WTC11 (cell line): ENCODE results near the gene ASB1. TPM values are rescaled to one million over a fixed set of nuclear protein-coding genes. Genes with fewer than 3 reads are reported as not detected.

Source experiments
- ATAC-seq: fragments of 200-7000 bp; cut with Tn5 transposase; 2 replicates; pipeline ENCODE4 v1.10.0; 2021; ENCODE audit warnings: mild to moderate bottlenecking, moderate library complexity
- CTCF ChIA-PET: fragments of 300-600 bp; sonication (Branson Sonifier 250); formaldehyde crosslinking; loops from one replicate; lab custom pipeline; 2021; ENCODE audit warnings: antibody characterized with exemption; lab: Charles Lee
- POLR2A ChIA-PET: fragments of 350-600 bp; sonication (Branson Sonifier 250); formaldehyde crosslinking; loops from one replicate; lab custom pipeline; 2021; ENCODE audit warnings: antibody characterized with exemption; lab: Charles Lee
- DNase-seq: peaks from one replicate; pipeline ENCODE4 v3.0.0; 2021; ENCODE audit warnings: low spot score
- H3K27ac Mint-ChIP-seq: 2 replicates; pipeline ENCODE4 v1.8.0; 2021; ENCODE audit warnings: mixed read lengths
- H3K27me3 Mint-ChIP-seq: 2 replicates; pipeline ENCODE4 v1.8.0; 2021; ENCODE audit warnings: low read depth, mild to moderate bottlenecking, moderate library complexity, mixed read lengths
- H3K36me3 Mint-ChIP-seq: 2 replicates; pipeline ENCODE4 v1.8.0; 2021; ENCODE audit warnings: mixed read lengths
- H3K4me1 Mint-ChIP-seq: 2 replicates; pipeline ENCODE4 v1.8.0; 2022; ENCODE audit warnings: mixed read lengths
- H3K4me3 Mint-ChIP-seq: 2 replicates; pipeline ENCODE4 v1.8.0; 2021; ENCODE audit warnings: mild to moderate bottlenecking, moderate library complexity, mixed read lengths
- H3K9me3 Mint-ChIP-seq: 2 replicates; pipeline ENCODE4 v1.8.0; 2021; ENCODE audit warnings: mixed read lengths
- CREM ChIP-seq: sonication (generic); formaldehyde crosslinking; IDR thresholded peaks from 2 replicates; pipeline ENCODE4 v1.8.1; 2022; ENCODE audit warnings: mild to moderate bottlenecking, missing genetic modification reagents, moderate library complexity
- ELF4 ChIP-seq: sonication (generic); formaldehyde crosslinking; IDR thresholded peaks from 2 replicates; pipeline ENCODE4 v1.8.1; 2022; ENCODE audit warnings: low read depth, mild to moderate bottlenecking, moderate library complexity, missing genetic modification reagents
- ESRRA ChIP-seq: sonication (generic); formaldehyde crosslinking; IDR thresholded peaks from 2 replicates; pipeline ENCODE4 v1.8.1; 2022; ENCODE audit warnings: mild to moderate bottlenecking, missing genetic modification reagents, borderline replicate concordance
- HMGA2 ChIP-seq: fragments of 250-450 bp; sonication (Bioruptor Pico); IDR thresholded peaks from 2 replicates; pipeline ENCODE4 v1.4.0; 2021; ENCODE audit warnings: mild to moderate bottlenecking, moderate library complexity
- KAT7 ChIP-seq: sonication (generic); formaldehyde crosslinking; IDR thresholded peaks from 2 replicates; pipeline ENCODE4 v1.8.1; 2023; ENCODE audit warnings: missing genetic modification reagents, mild to moderate bottlenecking, borderline replicate concordance
- MYBL2 ChIP-seq: sonication (generic); formaldehyde crosslinking; IDR thresholded peaks from 2 replicates; pipeline ENCODE4 v1.8.1; 2023; ENCODE audit warnings: mild to moderate bottlenecking, moderate library complexity, missing genetic modification reagents
- NFYB ChIP-seq: sonication (generic); formaldehyde crosslinking; conservative IDR thresholded peaks from 2 replicates; pipeline ENCODE4 v1.8.0; 2022; ENCODE audit warnings: low read depth, missing genetic modification reagents
- NR2C2 ChIP-seq: sonication (generic); formaldehyde crosslinking; IDR thresholded peaks from 2 replicates; pipeline ENCODE4 v1.8.0; 2022; ENCODE audit warnings: mild to moderate bottlenecking, missing genetic modification reagents
- OVOL2 ChIP-seq: fragments of 250-450 bp; sonication (Bioruptor Pico); IDR thresholded peaks from 2 replicates; pipeline ENCODE4 v1.9.0; 2021; ENCODE audit warnings: mild to moderate bottlenecking, borderline replicate concordance
- SMAD3 ChIP-seq: sonication (generic); formaldehyde crosslinking; IDR thresholded peaks from 2 replicates; pipeline ENCODE4 v1.8.0; 2022; ENCODE audit warnings: missing genetic modification reagents, mild to moderate bottlenecking, borderline replicate concordance
- total RNA-seq: library from RNA; stranded (reverse); gene quantifications from 3 replicates; pipeline ENCODE4 v1.2.3, GENCODE V29; 2021
- TF ChIP-seq, protein P1 (sequence below): sonication (generic); formaldehyde crosslinking; IDR thresholded peaks from 2 replicates; pipeline ENCODE4 v1.8.0; 2022; ENCODE audit warnings: mild to moderate bottlenecking, missing genetic modification reagents
- TF ChIP-seq, protein P2 (sequence below): sonication (generic); formaldehyde crosslinking; IDR thresholded peaks from 2 replicates; pipeline ENCODE4 v1.8.1; 2023; ENCODE audit warnings: mild to moderate bottlenecking, missing genetic modification reagents, borderline replicate concordance
- TF ChIP-seq, protein P3 (sequence below): fragments of 200-600 bp; IDR thresholded peaks from 2 replicates; pipeline ENCODE4 v1.8.0; 2022; ENCODE audit warnings: antibody characterized with exemption
- TF ChIP-seq, protein P4 (sequence below): fragments of 250-450 bp; sonication (Bioruptor Pico); conservative IDR thresholded peaks from 2 replicates; pipeline ENCODE4 v1.9.0; 2021; ENCODE audit warnings: mild to moderate bottlenecking
- TF ChIP-seq, protein P5 (sequence below): sonication (generic); formaldehyde crosslinking; IDR thresholded peaks from 2 replicates; pipeline ENCODE4 v1.8.0; 2023; ENCODE audit warnings: missing genetic modification reagents
- TF ChIP-seq, protein P6 (sequence below): sonication (generic); formaldehyde crosslinking; IDR thresholded peaks from 2 replicates; pipeline ENCODE4 v1.8.1; 2022; ENCODE audit warnings: low read depth, missing genetic modification reagents, borderline replicate concordance
- TF ChIP-seq, protein P7 (sequence below): sonication (generic); formaldehyde crosslinking; IDR thresholded peaks from 2 replicates; pipeline ENCODE4 v1.8.0; 2023; ENCODE audit warnings: missing genetic modification reagents, mild to moderate bottlenecking, borderline replicate concordance
- TF ChIP-seq, protein P8 (sequence below): sonication (generic); formaldehyde crosslinking; IDR thresholded peaks from 2 replicates; pipeline ENCODE4 v1.8.0; 2023; ENCODE audit warnings: mild to moderate bottlenecking, missing genetic modification reagents

The ASB1 gene
- total RNA-seq, 1 experiment from 2014 or later, result 43.9 TPM

DNA sequence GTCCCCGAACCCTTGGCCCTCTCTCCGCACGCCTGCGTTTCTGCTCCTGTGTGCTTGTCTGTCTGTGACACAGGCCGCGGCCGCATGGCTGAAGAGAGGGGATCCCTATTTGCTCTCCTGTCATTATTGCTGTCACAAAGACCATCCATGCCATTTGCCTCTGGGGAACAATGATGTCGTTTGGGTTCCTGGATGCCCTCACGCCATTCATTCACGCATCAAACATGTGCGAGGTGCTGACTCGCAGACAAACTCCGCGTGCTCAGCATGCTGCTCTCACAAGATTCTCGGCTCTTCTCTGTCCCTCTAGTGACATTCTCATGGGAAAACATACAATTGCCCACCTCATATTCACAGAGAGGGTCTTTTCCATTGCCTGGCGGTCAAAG is 67.8 kb downstream of the ASB1 start:
- no peak overlapping the region for H3K27ac Mint-ChIP-seq

More for the DNA sequence above, 67.8 kb downstream of the ASB1 start:
- Mint-ChIP-seq H3K36me3 (no peaks in the 10 kb centered on the region), H3K9me3 (no peaks in the 10 kb centered on the region), H3K4me3 (no peak overlapping the region), H3K27me3 (no peaks in the 10 kb centered on the region; the same call in 1 of the 2 replicates), H3K4me1 (no peaks in the 10 kb centered on the region)
- ATAC-seq (no peak), DNase-seq (no peak)
- POLR2A ChIA-PET, result no interaction called here
- CTCF ChIA-PET, result interaction anchor here (1.6 kb wide), 1 partner anchor 19 kb away, joined by 4 read pairs; no protein-coding TSS in a partner anchor
- TF ChIP-seq, protein P1, sequence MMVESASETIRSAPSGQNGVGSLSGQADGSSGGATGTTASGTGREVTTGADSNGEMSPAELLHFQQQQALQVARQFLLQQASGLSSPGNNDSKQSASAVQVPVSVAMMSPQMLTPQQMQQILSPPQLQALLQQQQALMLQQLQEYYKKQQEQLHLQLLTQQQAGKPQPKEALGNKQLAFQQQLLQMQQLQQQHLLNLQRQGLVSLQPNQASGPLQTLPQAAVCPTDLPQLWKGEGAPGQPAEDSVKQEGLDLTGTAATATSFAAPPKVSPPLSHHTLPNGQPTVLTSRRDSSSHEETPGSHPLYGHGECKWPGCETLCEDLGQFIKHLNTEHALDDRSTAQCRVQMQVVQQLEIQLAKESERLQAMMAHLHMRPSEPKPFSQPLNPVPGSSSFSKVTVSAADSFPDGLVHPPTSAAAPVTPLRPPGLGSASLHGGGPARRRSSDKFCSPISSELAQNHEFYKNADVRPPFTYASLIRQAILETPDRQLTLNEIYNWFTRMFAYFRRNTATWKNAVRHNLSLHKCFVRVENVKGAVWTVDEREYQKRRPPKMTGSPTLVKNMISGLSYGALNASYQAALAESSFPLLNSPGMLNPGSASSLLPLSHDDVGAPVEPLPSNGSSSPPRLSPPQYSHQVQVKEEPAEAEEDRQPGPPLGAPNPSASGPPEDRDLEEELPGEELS (CRISPR knock-in tag), result no peak
- TF ChIP-seq, protein P2, sequence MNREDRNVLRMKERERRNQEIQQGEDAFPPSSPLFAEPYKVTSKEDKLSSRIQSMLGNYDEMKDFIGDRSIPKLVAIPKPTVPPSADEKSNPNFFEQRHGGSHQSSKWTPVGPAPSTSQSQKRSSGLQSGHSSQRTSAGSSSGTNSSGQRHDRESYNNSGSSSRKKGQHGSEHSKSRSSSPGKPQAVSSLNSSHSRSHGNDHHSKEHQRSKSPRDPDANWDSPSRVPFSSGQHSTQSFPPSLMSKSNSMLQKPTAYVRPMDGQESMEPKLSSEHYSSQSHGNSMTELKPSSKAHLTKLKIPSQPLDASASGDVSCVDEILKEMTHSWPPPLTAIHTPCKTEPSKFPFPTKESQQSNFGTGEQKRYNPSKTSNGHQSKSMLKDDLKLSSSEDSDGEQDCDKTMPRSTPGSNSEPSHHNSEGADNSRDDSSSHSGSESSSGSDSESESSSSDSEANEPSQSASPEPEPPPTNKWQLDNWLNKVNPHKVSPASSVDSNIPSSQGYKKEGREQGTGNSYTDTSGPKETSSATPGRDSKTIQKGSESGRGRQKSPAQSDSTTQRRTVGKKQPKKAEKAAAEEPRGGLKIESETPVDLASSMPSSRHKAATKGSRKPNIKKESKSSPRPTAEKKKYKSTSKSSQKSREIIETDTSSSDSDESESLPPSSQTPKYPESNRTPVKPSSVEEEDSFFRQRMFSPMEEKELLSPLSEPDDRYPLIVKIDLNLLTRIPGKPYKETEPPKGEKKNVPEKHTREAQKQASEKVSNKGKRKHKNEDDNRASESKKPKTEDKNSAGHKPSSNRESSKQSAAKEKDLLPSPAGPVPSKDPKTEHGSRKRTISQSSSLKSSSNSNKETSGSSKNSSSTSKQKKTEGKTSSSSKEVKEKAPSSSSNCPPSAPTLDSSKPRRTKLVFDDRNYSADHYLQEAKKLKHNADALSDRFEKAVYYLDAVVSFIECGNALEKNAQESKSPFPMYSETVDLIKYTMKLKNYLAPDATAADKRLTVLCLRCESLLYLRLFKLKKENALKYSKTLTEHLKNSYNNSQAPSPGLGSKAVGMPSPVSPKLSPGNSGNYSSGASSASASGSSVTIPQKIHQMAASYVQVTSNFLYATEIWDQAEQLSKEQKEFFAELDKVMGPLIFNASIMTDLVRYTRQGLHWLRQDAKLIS, result no peak
- TF ChIP-seq, protein P3, sequence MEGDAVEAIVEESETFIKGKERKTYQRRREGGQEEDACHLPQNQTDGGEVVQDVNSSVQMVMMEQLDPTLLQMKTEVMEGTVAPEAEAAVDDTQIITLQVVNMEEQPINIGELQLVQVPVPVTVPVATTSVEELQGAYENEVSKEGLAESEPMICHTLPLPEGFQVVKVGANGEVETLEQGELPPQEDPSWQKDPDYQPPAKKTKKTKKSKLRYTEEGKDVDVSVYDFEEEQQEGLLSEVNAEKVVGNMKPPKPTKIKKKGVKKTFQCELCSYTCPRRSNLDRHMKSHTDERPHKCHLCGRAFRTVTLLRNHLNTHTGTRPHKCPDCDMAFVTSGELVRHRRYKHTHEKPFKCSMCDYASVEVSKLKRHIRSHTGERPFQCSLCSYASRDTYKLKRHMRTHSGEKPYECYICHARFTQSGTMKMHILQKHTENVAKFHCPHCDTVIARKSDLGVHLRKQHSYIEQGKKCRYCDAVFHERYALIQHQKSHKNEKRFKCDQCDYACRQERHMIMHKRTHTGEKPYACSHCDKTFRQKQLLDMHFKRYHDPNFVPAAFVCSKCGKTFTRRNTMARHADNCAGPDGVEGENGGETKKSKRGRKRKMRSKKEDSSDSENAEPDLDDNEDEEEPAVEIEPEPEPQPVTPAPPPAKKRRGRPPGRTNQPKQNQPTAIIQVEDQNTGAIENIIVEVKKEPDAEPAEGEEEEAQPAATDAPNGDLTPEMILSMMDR, result no peak
- TF ChIP-seq, protein P4, sequence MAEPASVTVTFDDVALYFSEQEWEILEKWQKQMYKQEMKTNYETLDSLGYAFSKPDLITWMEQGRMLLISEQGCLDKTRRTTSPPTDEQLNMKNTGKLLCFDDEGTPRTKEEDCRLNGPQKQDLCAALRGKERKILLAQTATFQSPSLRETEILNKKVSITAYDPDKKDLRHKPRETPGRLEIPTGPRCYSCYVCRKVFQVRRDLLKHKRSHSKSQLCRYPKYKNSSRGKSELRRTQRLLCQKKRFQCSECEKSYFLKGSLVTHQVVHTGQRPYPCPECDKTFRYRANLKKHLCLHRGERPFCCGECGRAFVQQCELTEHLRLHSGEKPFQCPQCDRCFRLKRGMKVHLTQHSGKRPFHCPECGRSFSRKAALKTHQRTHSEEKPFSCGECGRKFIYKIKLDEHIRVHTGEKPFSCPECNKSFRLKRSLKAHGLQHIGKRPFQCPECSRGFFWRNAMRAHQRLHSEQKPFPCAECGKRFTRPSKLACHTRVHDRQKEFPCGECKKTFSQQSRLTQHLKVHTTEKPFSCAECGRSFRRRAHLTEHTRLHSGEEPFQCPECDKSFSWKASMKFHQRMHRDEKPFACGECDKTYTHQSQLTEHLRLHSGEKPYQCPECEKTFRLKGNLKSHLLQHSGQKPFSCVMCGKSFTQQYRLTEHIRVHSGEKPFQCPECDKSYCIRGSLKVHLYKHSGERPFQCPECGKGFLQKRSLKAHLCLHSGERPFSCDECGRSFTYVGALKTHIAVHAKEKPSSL, result no peak
- TF ChIP-seq MYBL2 (CRISPR knock-in tag), result no peak
- TF ChIP-seq, protein P5, sequence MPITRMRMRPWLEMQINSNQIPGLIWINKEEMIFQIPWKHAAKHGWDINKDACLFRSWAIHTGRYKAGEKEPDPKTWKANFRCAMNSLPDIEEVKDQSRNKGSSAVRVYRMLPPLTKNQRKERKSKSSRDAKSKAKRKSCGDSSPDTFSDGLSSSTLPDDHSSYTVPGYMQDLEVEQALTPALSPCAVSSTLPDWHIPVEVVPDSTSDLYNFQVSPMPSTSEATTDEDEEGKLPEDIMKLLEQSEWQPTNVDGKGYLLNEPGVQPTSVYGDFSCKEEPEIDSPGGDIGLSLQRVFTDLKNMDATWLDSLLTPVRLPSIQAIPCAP (CRISPR knock-in tag), result no peak
- TF ChIP-seq ELF4 (CRISPR knock-in tag), result no peak
- TF ChIP-seq, protein P6, sequence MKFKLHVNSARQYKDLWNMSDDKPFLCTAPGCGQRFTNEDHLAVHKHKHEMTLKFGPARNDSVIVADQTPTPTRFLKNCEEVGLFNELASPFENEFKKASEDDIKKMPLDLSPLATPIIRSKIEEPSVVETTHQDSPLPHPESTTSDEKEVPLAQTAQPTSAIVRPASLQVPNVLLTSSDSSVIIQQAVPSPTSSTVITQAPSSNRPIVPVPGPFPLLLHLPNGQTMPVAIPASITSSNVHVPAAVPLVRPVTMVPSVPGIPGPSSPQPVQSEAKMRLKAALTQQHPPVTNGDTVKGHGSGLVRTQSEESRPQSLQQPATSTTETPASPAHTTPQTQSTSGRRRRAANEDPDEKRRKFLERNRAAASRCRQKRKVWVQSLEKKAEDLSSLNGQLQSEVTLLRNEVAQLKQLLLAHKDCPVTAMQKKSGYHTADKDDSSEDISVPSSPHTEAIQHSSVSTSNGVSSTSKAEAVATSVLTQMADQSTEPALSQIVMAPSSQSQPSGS (CRISPR knock-in tag), result no peak
- TF ChIP-seq, protein P7, sequence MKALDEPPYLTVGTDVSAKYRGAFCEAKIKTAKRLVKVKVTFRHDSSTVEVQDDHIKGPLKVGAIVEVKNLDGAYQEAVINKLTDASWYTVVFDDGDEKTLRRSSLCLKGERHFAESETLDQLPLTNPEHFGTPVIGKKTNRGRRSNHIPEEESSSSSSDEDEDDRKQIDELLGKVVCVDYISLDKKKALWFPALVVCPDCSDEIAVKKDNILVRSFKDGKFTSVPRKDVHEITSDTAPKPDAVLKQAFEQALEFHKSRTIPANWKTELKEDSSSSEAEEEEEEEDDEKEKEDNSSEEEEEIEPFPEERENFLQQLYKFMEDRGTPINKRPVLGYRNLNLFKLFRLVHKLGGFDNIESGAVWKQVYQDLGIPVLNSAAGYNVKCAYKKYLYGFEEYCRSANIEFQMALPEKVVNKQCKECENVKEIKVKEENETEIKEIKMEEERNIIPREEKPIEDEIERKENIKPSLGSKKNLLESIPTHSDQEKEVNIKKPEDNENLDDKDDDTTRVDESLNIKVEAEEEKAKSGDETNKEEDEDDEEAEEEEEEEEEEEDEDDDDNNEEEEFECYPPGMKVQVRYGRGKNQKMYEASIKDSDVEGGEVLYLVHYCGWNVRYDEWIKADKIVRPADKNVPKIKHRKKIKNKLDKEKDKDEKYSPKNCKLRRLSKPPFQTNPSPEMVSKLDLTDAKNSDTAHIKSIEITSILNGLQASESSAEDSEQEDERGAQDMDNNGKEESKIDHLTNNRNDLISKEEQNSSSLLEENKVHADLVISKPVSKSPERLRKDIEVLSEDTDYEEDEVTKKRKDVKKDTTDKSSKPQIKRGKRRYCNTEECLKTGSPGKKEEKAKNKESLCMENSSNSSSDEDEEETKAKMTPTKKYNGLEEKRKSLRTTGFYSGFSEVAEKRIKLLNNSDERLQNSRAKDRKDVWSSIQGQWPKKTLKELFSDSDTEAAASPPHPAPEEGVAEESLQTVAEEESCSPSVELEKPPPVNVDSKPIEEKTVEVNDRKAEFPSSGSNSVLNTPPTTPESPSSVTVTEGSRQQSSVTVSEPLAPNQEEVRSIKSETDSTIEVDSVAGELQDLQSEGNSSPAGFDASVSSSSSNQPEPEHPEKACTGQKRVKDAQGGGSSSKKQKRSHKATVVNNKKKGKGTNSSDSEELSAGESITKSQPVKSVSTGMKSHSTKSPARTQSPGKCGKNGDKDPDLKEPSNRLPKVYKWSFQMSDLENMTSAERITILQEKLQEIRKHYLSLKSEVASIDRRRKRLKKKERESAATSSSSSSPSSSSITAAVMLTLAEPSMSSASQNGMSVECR, result no peak
- TF ChIP-seq KAT7 (CRISPR knock-in tag), result no peak
- no peak for TF ChIP-seq OVOL2 (CRISPR knock-in tag)
- TF ChIP-seq NFYB (CRISPR knock-in tag), result no peak
- TF ChIP-seq NR2C2 (CRISPR knock-in tag), result no peak
- TF ChIP-seq ESRRA (CRISPR knock-in tag), result no peak
- no peak for TF ChIP-seq CREM
- TF ChIP-seq HMGA2 (CRISPR knock-in tag), result no peak
- TF ChIP-seq SMAD3 (CRISPR knock-in tag), result no peak
- TF ChIP-seq, protein P8, sequence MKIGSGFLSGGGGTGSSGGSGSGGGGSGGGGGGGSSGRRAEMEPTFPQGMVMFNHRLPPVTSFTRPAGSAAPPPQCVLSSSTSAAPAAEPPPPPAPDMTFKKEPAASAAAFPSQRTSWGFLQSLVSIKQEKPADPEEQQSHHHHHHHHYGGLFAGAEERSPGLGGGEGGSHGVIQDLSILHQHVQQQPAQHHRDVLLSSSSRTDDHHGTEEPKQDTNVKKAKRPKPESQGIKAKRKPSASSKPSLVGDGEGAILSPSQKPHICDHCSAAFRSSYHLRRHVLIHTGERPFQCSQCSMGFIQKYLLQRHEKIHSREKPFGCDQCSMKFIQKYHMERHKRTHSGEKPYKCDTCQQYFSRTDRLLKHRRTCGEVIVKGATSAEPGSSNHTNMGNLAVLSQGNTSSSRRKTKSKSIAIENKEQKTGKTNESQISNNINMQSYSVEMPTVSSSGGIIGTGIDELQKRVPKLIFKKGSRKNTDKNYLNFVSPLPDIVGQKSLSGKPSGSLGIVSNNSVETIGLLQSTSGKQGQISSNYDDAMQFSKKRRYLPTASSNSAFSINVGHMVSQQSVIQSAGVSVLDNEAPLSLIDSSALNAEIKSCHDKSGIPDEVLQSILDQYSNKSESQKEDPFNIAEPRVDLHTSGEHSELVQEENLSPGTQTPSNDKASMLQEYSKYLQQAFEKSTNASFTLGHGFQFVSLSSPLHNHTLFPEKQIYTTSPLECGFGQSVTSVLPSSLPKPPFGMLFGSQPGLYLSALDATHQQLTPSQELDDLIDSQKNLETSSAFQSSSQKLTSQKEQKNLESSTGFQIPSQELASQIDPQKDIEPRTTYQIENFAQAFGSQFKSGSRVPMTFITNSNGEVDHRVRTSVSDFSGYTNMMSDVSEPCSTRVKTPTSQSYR, result no peak
